ENCODE results near the gene ABI3.

GRCh38 chr17:49165143-49165542 is 45.4 kb upstream of the ABI3 start:
- TF ChIP-seq CTCF (IDR thresholded peaks at IDR 0.05) (no peak), POLR2A (IDR thresholded peaks at IDR 0.05) (no peak), POLR2AphosphoS5 (IDR thresholded peaks at IDR 0.05) (no peak), EP300 (IDR thresholded peaks at IDR 0.05) (no peak)
